NCI-H146 treated with DMSO at 0.1 percent for 48 hours (cell line): ENCODE data around the gene FXYD7.
"Not testable (repeated sequence)": the region's sequence is repeated elsewhere in the genome, so short reads cannot be mapped to it uniquely, and the experiment has no call there.

ENCODE experiments used
- DNase-seq: peaks from one replicate; lab custom pipeline; 2025; ENCODE audit not compliant: unreplicated experiment; lab: John Stamatoyannopoulos, UW

FXYD7 gene, protein sequence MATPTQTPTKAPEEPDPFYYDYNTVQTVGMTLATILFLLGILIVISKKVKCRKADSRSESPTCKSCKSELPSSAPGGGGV

DNA sequence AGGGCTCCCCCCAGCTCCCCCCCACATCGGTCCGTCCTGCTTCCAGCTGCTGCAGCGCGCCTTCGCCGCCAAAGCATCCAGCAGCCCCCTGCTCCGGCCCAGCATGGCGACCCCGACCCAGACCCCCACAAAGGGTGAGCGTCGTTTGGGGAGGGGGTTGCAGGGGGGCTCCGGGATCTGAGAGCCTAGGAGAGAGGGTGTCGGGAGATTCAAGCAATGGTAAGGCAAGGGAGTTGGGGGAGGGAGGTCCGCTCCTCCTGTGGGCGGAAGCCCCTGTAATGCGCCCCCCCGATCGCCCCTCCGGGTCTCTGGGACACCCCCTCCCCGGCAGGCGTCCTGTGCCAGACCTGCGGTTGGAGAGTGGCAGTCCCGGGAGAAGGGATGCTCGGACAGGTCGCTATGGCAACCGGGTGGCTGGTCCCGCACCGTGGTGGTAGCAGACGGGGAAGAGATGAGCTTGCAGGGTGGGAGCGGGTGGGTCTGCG is at the start of gene FXYD7:
FXYD7 (plus strand) TSS at position 25 of the 485 bp plus-strand sequence; CDS start at position 104, 79 bp downstream.
- DNase-seq, result no peak

DNA sequence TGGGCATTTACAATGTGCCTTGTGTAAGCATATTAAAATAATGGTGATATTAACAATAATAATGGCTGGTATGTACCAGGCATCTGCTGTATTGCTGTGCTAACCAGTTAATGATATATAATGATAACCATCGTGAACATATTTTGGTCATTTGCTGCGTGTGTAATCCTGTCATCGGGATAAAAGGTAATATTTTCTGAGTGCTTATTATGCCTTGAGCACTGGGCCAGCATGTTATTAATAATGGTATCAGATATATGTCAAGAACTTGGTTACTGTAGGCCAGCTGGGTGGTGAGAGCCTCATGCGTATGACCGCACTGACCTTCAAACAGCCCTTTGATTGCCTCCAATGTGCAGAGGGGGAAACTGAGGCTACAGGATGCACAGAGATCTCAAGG is 49.6 kb upstream of the FXYD7 start:
- no peak for DNase-seq

GRCh38 chr19:35093941-35094647 is 49.0 kb upstream of the FXYD7 start:
- no peak for DNase-seq

DNA sequence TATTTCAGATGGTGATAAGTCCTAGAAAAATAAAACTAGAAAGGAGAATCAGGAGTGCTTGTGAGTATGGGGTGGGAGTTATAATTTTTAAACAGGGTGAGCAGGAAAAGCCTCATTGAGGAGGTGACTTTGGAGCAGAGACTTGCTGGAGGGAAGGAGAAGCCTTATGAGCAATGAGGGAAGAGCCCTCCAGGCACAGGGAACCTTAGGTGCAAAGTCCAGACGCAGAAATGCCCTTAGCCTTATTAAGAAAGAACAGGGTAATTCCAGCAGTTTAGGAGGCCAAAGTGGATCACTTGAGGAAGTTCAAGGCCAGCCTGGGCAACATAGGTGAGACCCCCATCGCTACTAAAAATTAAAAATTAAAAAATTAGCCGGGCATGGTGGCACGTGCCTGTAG is 48.4 kb upstream of the FXYD7 start:
- no peak for DNase-seq

DNA sequence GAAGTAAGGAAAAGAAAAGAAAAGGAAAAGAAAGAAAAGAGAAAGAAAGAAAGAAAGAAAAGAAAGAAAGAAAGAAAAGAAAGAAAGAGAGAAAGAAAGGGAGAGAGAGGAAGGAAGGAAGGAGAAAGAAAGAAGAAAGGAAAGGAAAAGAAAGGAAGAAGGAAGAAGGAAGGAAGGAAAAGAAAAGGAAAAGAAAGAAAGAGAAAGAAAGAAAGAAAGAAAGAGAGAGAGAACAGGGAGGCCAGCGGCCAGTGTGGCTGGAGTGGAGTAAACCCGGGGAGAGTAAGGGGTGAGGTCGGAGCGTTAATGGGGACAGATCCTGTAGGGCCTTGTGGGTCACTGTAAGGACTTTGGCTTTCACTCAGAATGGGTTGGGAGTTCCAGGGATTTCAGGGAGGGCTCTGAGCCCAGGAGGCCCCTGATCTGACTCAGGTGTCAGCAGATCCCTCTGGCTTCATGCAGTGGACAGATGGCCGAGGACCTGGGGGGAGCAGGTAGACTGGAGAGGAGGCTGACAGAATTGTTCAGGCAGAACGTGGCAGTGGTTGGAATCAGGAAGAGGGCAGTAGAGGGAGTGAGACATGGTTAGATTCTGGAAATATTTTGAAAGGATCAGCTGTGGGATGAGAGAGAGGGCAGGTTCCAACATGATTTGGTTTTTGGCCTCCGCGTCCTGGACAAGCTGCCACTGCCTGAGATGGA is 47.2 kb upstream of the FXYD7 start:
- no peak for DNase-seq

GRCh38 chr19:35098413-35099049 is 44.5 kb upstream of the FXYD7 start:
- DNase-seq, result no peak

- DNase-seq, result no peak
Observed at GRCh38 chr19:35099155-35099896, 43.7 kb upstream of the FXYD7 start.

DNA sequence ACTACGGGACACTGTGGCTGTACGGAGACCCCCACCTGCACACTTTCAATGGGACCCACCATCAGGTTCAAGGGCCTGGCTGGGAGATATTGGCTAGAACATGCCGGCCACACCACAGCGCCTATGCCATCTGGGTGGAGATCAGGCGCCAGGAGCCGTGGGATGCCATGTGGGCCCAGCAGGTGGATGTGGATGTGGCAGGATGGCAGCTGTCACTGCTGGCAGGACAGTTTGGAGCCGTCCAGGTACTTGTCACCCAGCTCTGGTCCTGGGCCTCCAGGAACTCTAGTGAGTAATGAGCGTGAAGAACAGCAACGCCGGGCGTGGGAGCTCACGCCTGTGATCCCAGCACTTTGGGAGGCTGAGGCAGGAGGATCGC is 43.2 kb upstream of the FXYD7 start:
- DNase-seq, result no peak

GRCh38 chr19:35100588-35101533 is 42.2 kb upstream of the FXYD7 start:
- DNase-seq, result no peak

DNA sequence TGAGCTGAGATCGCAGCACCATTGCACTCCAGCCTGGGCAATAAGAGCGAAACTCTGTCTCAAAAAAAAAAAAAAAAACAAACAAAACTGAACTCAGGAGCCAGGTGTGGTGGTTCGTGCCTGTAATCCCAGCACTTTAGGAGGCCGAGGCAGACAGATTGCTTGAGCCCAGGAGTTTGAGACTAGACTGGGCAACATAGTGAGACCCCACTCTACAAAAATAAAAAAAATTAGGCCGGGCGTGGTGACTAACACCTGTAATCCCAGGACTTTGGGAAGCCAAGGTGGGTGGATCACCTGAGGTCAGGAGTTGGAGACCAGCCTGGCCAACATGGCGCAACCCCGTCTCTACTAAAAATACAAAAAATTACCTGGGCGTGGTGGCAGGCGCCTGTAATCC is 41.1 kb upstream of the FXYD7 start:
- not testable (repeated sequence) for DNase-seq

GRCh38 chr19:35103614-35104013 is 39.4 kb upstream of the FXYD7 start:
- DNase-seq, result not testable (repeated sequence)

GRCh38 chr19:35104361-35104760 is 38.7 kb upstream of the FXYD7 start:
- no peak for DNase-seq

DNA sequence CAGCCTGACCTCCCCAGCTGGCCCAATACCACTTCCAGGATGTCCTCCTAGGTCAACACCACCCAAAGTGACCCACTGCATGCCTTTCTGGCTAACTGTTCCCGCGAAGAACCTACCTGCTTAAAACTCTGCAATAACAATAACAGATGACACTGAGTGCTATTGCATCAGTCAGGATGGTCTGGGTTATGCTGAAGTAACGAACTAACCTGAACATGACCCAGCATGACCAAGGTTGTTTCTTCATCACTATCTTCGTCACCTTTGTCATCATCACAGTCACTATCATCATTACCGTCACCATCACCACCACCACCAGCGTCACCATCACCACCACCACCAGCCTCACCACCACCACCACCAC is 38.0 kb upstream of the FXYD7 start:
- DNase-seq, result no peak

DNA sequence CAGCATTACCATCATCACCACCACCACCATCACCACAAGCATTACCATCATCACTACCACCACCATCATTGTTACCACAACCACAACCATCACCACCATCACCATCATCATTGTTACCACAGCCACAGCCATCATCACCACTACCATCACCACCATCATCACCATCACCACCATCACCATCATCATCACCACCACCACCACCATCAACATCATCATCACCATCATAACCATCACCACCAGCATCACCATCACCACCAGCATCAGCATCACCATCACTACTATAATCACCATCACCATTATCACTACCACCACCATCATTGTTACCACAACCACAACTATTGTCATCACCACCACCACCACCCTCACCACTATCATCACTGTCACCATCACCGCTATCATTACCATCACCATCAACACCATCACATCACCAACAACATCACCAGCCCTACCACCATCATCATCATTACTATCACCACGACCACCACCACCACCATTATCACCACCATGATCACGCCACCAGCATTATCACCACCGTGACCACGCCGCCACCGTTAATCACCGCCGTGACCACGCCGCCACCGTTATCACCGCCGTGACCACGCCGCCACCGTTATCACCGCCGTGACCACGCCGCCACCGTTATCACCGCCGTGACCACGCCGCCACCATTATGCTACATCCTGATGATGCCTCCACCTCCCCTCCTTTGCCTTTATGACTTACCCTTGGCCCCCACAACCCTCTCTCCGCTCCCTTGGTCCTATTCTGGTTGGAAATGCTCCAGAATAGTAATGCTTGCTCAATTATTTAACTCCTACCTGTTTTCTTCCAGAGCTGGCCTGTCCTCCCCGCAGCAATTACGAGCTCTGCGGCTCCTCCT is 37.4 kb upstream of the FXYD7 start:
- no peak for DNase-seq

GRCh38 chr19:35106291-35106583 is 36.8 kb upstream of the FXYD7 start:
- DNase-seq, result no peak

GRCh38 chr19:35106898-35107541 is 36.0 kb upstream of the FXYD7 start:
- DNase-seq, result no peak

DNA sequence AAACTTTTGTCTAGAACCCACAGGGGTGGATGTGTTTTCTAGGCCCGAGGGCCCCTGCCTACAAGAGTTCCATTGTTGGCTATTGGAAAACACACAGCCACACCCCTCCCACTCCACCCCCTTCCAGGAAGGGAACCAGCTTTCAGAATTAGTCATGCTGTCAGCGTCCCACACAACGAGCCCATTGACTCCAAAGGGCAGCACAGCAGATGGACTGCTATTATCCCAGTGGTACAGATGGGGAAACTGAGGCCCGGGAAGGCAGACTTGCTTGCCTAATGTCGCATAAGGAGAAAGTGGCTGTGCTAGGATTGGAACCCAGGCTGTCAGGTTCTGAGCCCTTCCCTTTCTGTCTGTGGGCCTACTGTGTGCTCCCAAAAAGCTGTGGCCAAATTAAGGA is 35.5 kb upstream of the FXYD7 start:
- DNase-seq, result no peak

DNA sequence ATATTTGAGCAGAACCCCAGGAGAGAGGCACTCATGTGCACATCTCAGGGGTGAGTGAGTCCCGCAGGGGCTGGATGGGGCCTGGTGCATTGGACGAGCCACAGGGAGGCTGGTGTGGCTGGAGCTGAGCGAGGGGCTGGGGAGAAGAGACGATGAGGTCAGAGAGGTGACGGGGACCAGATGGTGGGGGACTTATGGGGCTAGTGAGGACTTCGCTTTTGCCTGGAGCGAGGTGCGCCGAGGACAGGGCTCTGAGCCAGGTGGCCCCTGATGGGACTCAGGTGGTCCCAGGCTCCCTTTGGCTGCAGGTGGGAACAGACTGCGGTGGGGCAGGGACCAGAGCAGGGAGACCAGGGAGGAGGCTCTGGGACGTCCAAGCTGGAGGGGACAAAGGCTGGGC is 34.3 kb upstream of the FXYD7 start:
- no peak for DNase-seq
